Esophagus squamous epithelium (tissue), 5 donors: ENCODE measurements around the gene FGF14. TPM values are rescaled to one million over a fixed set of nuclear protein-coding genes. Genes with fewer than 3 reads are reported as not detected.

Source experiments
- DNase-seq: peaks from one replicate; lab custom pipeline; 2025; lab: John Stamatoyannopoulos, UW
- H3K27ac ChIP-seq, 4 donors: fragments of 200-600 bp; sonication (generic); one replicate each; pipeline ENCODE4 v1.5.1; 2016 to 2019; ENCODE audit warnings: mild to moderate bottlenecking in 1 of 4
- H3K27me3 ChIP-seq, 4 donors: fragments of 200-600 bp; sonication (generic); 1 replicate in 3 of 4; 2 replicates in 1 of 4; pipeline versions ENCODE4 v1.5.1 to v1.6.0; 2017 to 2021; ENCODE audit warnings: antibody characterized with exemption in 1 of 4
- H3K36me3 ChIP-seq, 3 donors: fragments of 200-600 bp; sonication (generic); one replicate each; pipeline ENCODE4 v1.5.1; 2016 to 2019
- H3K4me1 ChIP-seq, 3 donors: fragments of 200-600 bp; sonication (generic); one replicate each; pipeline ENCODE4 v1.5.1; 2017 to 2019
- H3K4me3 ChIP-seq, 4 donors: fragments of 200-600 bp; sonication (generic); 1 replicate in 3 of 4; 2 replicates in 1 of 4; pipeline ENCODE4 v1.5.1; 2016 to 2019; ENCODE audit warnings: mild to moderate bottlenecking in 2 of 4, moderate library complexity in 1 of 4
- H3K9me3 ChIP-seq, 3 donors: fragments of 200-600 bp; sonication (generic); one replicate each; pipeline ENCODE4 v1.5.1; 2016 to 2019
- CTCF ChIP-seq, 6 experiments: fragments of 450-650 bp in 4 of 6; fragments of 200-600 bp in 2 of 6; sonication (generic) in 2 of 6; IDR thresholded peaks; one replicate each; pipeline ENCODE4 v1.5.1; 2016 to 2019; ENCODE audit warnings: antibody characterized with exemption in 6 of 6, mild to moderate bottlenecking in 4 of 6, moderate library complexity in 4 of 6
- POLR2A ChIP-seq, 4 donors: fragments of 450-650 bp; IDR thresholded peaks; one replicate each; pipeline ENCODE4 v1.6.1; 2017; ENCODE audit warnings: antibody characterized with exemption in 4 of 4, mild to moderate bottlenecking in 4 of 4, moderate library complexity in 3 of 4
- WGBS, 2 donors: methylation state at CpG; one replicate each; pipeline ENCODE4 v1.1.5; 2018; 5-methylcytosine and 5-hydroxymethylcytosine counted together
- intact Hi-C: fragments of 100-400 bp; cut with DNase I; formaldehyde crosslinking; loops from one replicate; pipeline ENCODE4 v1.15.0; 2022
- total RNA-seq, 4 donors: library from RNA; depleted of rRNA; stranded (reverse); fragments of >200 nt; gene quantifications; one replicate each; pipeline ENCODE4 v1.1.0, GENCODE V29; 2016
- donor health status: DM: yes; HTN: yes; CAD: no.

Gene FGF14
- total RNA-seq, 4 donors from 2014 or later: 0.11 to 4.2 (median 1.0) TPM

- no peak for DNase-seq
- no peak for TF ChIP-seq CTCF (IDR thresholded peaks at IDR 0.05)
- TF ChIP-seq POLR2A (IDR thresholded peaks at IDR 0.05): no peak
- Histone ChIP-seq H3K4me1 (no peaks in the 10 kb centered on the region), H3K27me3 (no peaks in the 10 kb centered on the region), H3K36me3 (no peaks in the 10 kb centered on the region), H3K4me3 (no peak overlapping the region), H3K9me3 (no peaks in the 10 kb centered on the region), H3K27ac (no peak overlapping the region)
- intact Hi-C loops: no loop called here
- 12 to 38% methylated on average over 1 of the region's 1 CpG for WGBS, 2 donors
Observed at GRCh38 chr13:101727118-101727517, 674.7 kb downstream of the FGF14 start.

- DNase-seq: no peak
- WGBS, 2 donors: 75 to 79% methylated on average over 2 of the region's 2 CpGs
- H3K4me1 ChIP-seq: no peaks in the 10 kb centered on the region
- H3K27ac ChIP-seq: no peak overlapping the region
- TF ChIP-seq CTCF (IDR thresholded peaks at IDR 0.05) (no peak), POLR2A (IDR thresholded peaks at IDR 0.05) (no peak)
- H3K9me3 ChIP-seq: no peaks in the 10 kb centered on the region
- intact Hi-C loops: no loop called here
- H3K4me3 ChIP-seq: no peak overlapping the region
- H3K36me3 ChIP-seq: no peaks in the 10 kb centered on the region
- no peaks in the 10 kb centered on the region for H3K27me3 ChIP-seq
Observed at GRCh38 chr13:101726681-101727080, 675.2 kb downstream of the FGF14 start.

GRCh38 chr13:101718496-101718895 is 683.4 kb downstream of the FGF14 start:
- Histone ChIP-seq H3K36me3 (no peaks in the 10 kb centered on the region), H3K4me1 (no peaks in the 10 kb centered on the region), H3K4me3 (no peak overlapping the region), H3K9me3 (no peaks in the 10 kb centered on the region), H3K27me3 (no peaks in the 10 kb centered on the region), H3K27ac (no peak overlapping the region)
- TF ChIP-seq POLR2A (IDR thresholded peaks at IDR 0.05) (no peak), CTCF (IDR thresholded peaks at IDR 0.05) (no peak)
- WGBS, 2 donors: 40 to 74% methylated on average over 3 of the region's 3 CpGs
- intact Hi-C loops: no loop called here
- DNase-seq: no peak

- Histone ChIP-seq H3K27me3 (no peaks in the 10 kb centered on the region), H3K4me3 (no peak overlapping the region), H3K9me3 (no peaks in the 10 kb centered on the region), H3K4me1 (no peaks in the 10 kb centered on the region), H3K36me3 (no peaks in the 10 kb centered on the region), H3K27ac (no peak overlapping the region)
- WGBS, 2 donors: 92 to 93% methylated on average over 10 of the region's 10 CpGs
- intact Hi-C loops: no loop called here
- no peak for DNase-seq
- TF ChIP-seq CTCF (IDR thresholded peaks at IDR 0.05): no peak
- no peak for TF ChIP-seq POLR2A (IDR thresholded peaks at IDR 0.05)
Observed at GRCh38 chr13:101717353-101717752, 684.5 kb downstream of the FGF14 start.

GRCh38 chr13:101714195-101714594 is 687.7 kb downstream of the FGF14 start:
- no peaks in the 10 kb centered on the region for H3K36me3 ChIP-seq
- no peak overlapping the region for H3K4me3 ChIP-seq
- no peak for DNase-seq
- no peak overlapping the region for H3K27ac ChIP-seq
- H3K4me1 ChIP-seq: no peaks in the 10 kb centered on the region
- no peaks in the 10 kb centered on the region for H3K9me3 ChIP-seq
- no peaks in the 10 kb centered on the region for H3K27me3 ChIP-seq
- intact Hi-C loops: no loop called here
- TF ChIP-seq POLR2A (IDR thresholded peaks at IDR 0.05) (no peak), CTCF (IDR thresholded peaks at IDR 0.05) (no peak)
- 85 to 91% methylated on average over 3 of the region's 3 CpGs for WGBS, 2 donors
